ENCODE results near the gene EXOC3L1. TPM values are rescaled to one million over a fixed set of nuclear protein-coding genes. Genes with fewer than 3 reads are reported as not detected.

Gene EXOC3L1
- total and polyA plus RNA-seq, 2 of the 13 experiments (the other 11 are each of a cell fraction or from before 2014, with no cell fraction given), result 0.12 TPM; not detected in 1

DNA sequence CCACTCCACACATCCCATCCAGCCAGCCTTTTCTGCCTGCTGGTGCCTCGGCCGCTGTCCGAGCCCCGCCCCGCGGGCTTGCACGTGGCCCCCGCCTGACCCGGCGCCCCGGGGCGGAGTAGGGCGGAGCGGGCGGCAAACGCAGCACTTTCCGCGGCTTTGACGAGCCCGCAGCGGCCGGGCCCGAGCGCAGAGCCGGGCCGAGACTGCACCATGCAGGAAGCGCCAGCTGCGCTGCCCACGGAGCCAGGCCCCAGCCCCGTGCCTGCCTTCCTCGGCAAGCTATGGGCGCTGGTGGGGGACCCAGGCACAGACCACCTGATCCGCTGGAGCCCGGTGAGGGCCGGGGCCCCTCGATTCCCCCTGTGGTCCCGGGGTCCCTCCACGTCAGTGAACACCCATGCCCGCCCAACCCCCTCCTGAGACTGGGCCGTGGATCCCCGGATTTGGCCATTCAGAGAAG is 25.3 kb downstream of the EXOC3L1 start, which contains the start of gene HSF4 (continued):
- TF ChIP-seq RERE (CRISPR knock-in tag; IDR thresholded peaks at IDR 0.05; ENCODE audit: low read depth), result peak; percentile 85
- no peak for TF ChIP-seq NCOA1 (CRISPR knock-in tag; IDR thresholded peaks at IDR 0.05)
- no peak for TF ChIP-seq ZNF12 (CRISPR knock-in tag; IDR thresholded peaks at IDR 0.05)
- no peak for TF ChIP-seq NPAS2 (CRISPR knock-in tag; IDR thresholded peaks at IDR 0.05; ENCODE audit: borderline replicate concordance)
- no peak for TF ChIP-seq ADNP (CRISPR knock-in tag; IDR thresholded peaks at IDR 0.05)
- no peak for TF ChIP-seq TBL1XR1 (IDR thresholded peaks at IDR 0.05; ENCODE audit: borderline replicate concordance, low read length, partially characterized antibody)
- TF ChIP-seq ZNF33A (CRISPR knock-in tag; IDR thresholded peaks at IDR 0.05; ENCODE audit: borderline replicate concordance), result no peak
- no peak for TF ChIP-seq SOX6 (IDR thresholded peaks at IDR 0.05)
- TF ChIP-seq SOX6 (CRISPR knock-in tag; IDR thresholded peaks at IDR 0.05), result peak; percentile 73
- TF ChIP-seq MAZ (IDR thresholded peaks at IDR 0.05; ENCODE audit: borderline replicate concordance, low read depth, low read length), result peak; percentile 61; the same call in 1 of the 2 replicates
- peak; percentile 90 for TF ChIP-seq MAZ (CRISPR knock-in tag; IDR thresholded peaks at IDR 0.05; ENCODE audit: low read depth)
- TF ChIP-seq ATF5 (CRISPR knock-in tag; IDR thresholded peaks at IDR 0.05; ENCODE audit: low read depth), result no peak
- TF ChIP-seq HNF4G (IDR thresholded peaks at IDR 0.05; ENCODE audit: borderline replicate concordance, low read depth, low read length), result no peak
- TF ChIP-seq HNF4G (CRISPR knock-in tag; IDR thresholded peaks at IDR 0.05; ENCODE audit: borderline replicate concordance, low read depth), result peak; percentile 70; the same call in 1 of the 2 replicates
- no peak for TF ChIP-seq PCBP2 (optimal IDR thresholded peaks at IDR 0.05; ENCODE audit: low read depth, low read length, poor library complexity, severe bottlenecking)
- no peak for TF ChIP-seq PRPF4 (IDR thresholded peaks at IDR 0.05; ENCODE audit: low read depth, low read length, poor library complexity, severe bottlenecking)
- no peak for TF ChIP-seq MATR3 (CRISPR knock-in tag; IDR thresholded peaks at IDR 0.05)
- TF ChIP-seq, protein P1, sequence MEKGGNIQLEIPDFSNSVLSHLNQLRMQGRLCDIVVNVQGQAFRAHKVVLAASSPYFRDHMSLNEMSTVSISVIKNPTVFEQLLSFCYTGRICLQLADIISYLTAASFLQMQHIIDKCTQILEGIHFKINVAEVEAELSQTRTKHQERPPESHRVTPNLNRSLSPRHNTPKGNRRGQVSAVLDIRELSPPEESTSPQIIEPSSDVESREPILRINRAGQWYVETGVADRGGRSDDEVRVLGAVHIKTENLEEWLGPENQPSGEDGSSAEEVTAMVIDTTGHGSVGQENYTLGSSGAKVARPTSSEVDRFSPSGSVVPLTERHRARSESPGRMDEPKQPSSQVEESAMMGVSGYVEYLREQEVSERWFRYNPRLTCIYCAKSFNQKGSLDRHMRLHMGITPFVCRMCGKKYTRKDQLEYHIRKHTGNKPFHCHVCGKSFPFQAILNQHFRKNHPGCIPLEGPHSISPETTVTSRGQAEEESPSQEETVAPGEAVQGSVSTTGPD (CRISPR knock-in tag; IDR thresholded peaks at IDR 0.05), result no peak
- TF ChIP-seq ZBTB10 (CRISPR knock-in tag; IDR thresholded peaks at IDR 0.05; ENCODE audit: borderline replicate concordance), result peak; percentile 86; the same call in 1 of the 2 replicates
- TF ChIP-seq ZNF441 (CRISPR knock-in tag; IDR thresholded peaks at IDR 0.05; ENCODE audit: borderline replicate concordance), result peak; percentile 94
- no peak for TF ChIP-seq SIX4 (CRISPR knock-in tag; IDR thresholded peaks at IDR 0.05)

Data from HepG2 (cell line).